ENCODE data around the gene ADGRG1. TPM values are rescaled to one million over a fixed set of nuclear protein-coding genes. Genes with fewer than 3 reads are reported as not detected.
"Not testable (repeated sequence)": the region's sequence is repeated elsewhere in the genome, so short reads cannot be mapped to it uniquely, and the experiment has no call there.

The ADGRG1 gene
- total RNA-seq, 3 donors from 2014 or later (not counting 1 experiment from before 2014, with no cell fraction given): 830 to 949 (median 858) TPM

GRCh38 chr16:57593021-57593420 is 35.4 kb upstream of the ADGRG1 start:
- Histone ChIP-seq H3K4me1 (ENCODE audit: control insufficient read depth, insufficient read depth, low read length) (peaks cover 66% of the 10 kb centered on the region), H3K9me3 (ENCODE audit: control insufficient read depth, insufficient read depth, low read length) (peaks cover 3% of the 10 kb centered on the region), H3K27me3 (ENCODE audit: control insufficient read depth, insufficient read depth, low read length) (no peaks in the 10 kb centered on the region), H3K36me3 (ENCODE audit: control insufficient read depth, insufficient read depth, low read length) (peaks cover 8% of the 10 kb centered on the region), H3K4me3 (ENCODE audit: low read length) (peak overlapping the region; percentile 5), H3K27ac (ENCODE audit: low read length) (peak overlapping the region; percentile 89)
- H3K9me3 Mint-ChIP-seq: peaks cover 2 to 9% of the 10 kb centered on the region in 2 donors
- ATAC-seq (no peak), DNase-seq (no peak)
- 20% methylated on average over 3 of the region's 3 CpGs for WGBS (ENCODE audit: insufficient coverage)
- peaks cover 76 to 84% of the 10 kb centered on the region in 2 donors for H3K4me1 Mint-ChIP-seq
- no peaks in the 10 kb centered on the region for H3K27me3 Mint-ChIP-seq (ENCODE audit: low read depth in 2 of 2)
- peak overlapping the region; percentile 82 for H3K4me3 Mint-ChIP-seq
- intact Hi-C loops (cut with micrococcal nuclease): loop anchor here (2.0 to 5.0 kb wide), 3 partner anchors 16 to 144 kb away; partner anchors contain the start of gene KATNB1
- peaks cover 29% of the 10 kb centered on the region for H3K36me3 Mint-ChIP-seq
- TF ChIP-seq, protein P1, sequence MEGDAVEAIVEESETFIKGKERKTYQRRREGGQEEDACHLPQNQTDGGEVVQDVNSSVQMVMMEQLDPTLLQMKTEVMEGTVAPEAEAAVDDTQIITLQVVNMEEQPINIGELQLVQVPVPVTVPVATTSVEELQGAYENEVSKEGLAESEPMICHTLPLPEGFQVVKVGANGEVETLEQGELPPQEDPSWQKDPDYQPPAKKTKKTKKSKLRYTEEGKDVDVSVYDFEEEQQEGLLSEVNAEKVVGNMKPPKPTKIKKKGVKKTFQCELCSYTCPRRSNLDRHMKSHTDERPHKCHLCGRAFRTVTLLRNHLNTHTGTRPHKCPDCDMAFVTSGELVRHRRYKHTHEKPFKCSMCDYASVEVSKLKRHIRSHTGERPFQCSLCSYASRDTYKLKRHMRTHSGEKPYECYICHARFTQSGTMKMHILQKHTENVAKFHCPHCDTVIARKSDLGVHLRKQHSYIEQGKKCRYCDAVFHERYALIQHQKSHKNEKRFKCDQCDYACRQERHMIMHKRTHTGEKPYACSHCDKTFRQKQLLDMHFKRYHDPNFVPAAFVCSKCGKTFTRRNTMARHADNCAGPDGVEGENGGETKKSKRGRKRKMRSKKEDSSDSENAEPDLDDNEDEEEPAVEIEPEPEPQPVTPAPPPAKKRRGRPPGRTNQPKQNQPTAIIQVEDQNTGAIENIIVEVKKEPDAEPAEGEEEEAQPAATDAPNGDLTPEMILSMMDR (IDR thresholded peaks at IDR 0.05): no peak
- H3K27ac Mint-ChIP-seq: peak overlapping the region; percentile 94 to 97

- Mint-ChIP-seq H3K9me3 (peaks cover 2 to 16% of the 10 kb centered on the region in 2 donors), H3K4me3 (peak overlapping the region; percentile 40), H3K27me3 (ENCODE audit: low read depth in 2 of 2) (no peaks in the 10 kb centered on the region), H3K4me1 (peaks cover 74 to 84% of the 10 kb centered on the region in 2 donors), H3K36me3 (peaks cover 39% of the 10 kb centered on the region), H3K27ac (peak overlapping the region; percentile 94 to 97)
- TF ChIP-seq, protein P1 (IDR thresholded peaks at IDR 0.05): no peak
- Histone ChIP-seq H3K27ac (ENCODE audit: low read length) (no peak overlapping the region), H3K27me3 (ENCODE audit: control insufficient read depth, insufficient read depth, low read length) (no peaks in the 10 kb centered on the region), H3K4me1 (ENCODE audit: control insufficient read depth, insufficient read depth, low read length) (peaks cover 60% of the 10 kb centered on the region), H3K9me3 (ENCODE audit: control insufficient read depth, insufficient read depth, low read length) (peaks cover 3% of the 10 kb centered on the region), H3K36me3 (ENCODE audit: control insufficient read depth, insufficient read depth, low read length) (peaks cover 9% of the 10 kb centered on the region), H3K4me3 (ENCODE audit: low read length) (no peak overlapping the region)
- intact Hi-C loops (cut with micrococcal nuclease): loop anchor here (2.0 to 5.0 kb wide), 3 partner anchors 15 to 143 kb away; partner anchors contain the start of gene KATNB1
- ATAC-seq (no peak), DNase-seq (no peak)
- WGBS (ENCODE audit: insufficient coverage): 100% methylated on average over 1 of the region's 1 CpG
These were observed 34.4 kb upstream of the ADGRG1 start for GRCh38 chr16:57593990-57594389.

DNA sequence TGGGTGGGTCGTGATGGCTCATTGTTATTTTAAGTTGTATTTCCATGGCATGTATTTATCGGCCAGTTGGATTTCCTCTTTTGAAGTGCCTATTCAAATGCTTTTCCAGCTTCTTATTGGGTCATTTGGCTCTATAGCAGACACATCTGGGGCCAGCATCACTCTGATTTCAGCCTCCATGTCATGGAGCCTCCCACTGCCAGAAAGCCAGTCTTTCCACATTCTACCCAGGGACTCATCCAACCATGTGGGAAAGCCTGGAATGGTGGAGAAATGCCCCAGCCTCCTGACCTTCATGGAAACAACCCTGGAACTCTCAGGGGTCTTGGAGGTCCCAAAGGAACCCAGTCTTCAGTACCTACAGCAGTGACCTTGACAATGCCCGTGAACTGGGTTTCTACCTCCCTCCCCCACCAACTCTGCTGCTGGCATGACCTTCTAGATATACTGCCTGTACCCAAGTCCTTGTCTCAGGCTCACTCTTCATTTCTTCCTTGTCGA is 33.8 kb upstream of the ADGRG1 start:
- Mint-ChIP-seq H3K27ac (peak overlapping the region; percentile 94 to 97), H3K4me1 (peaks cover 75 to 84% of the 10 kb centered on the region in 2 donors)

GRCh38 chr16:57596234-57596633 is 32.2 kb upstream of the ADGRG1 start:
- peak overlapping the region in 1 of 2 donors; percentile 94 for H3K27ac Mint-ChIP-seq
- intact Hi-C loops (cut with micrococcal nuclease); ATAC-seq; H3K27me3 Mint-ChIP-seq (ENCODE audit: low read depth in 2 of 2); H3K4me3 ChIP-seq (ENCODE audit: low read length); H3K9me3 ChIP-seq (ENCODE audit: control insufficient read depth, insufficient read depth, low read length); H3K36me3 ChIP-seq (ENCODE audit: control insufficient read depth, insufficient read depth, low read length); DNase-seq; H3K27ac ChIP-seq (ENCODE audit: low read length); H3K27me3 ChIP-seq (ENCODE audit: control insufficient read depth, insufficient read depth, low read length): not testable (repeated sequence)
- H3K4me1 Mint-ChIP-seq: peaks cover 80 to 87% of the 10 kb centered on the region in 2 donors
- H3K4me3 Mint-ChIP-seq: peak overlapping the region; percentile 17
- peaks cover 47% of the 10 kb centered on the region for H3K36me3 Mint-ChIP-seq
- H3K9me3 Mint-ChIP-seq: peaks cover 2 to 18% of the 10 kb centered on the region in 2 donors
- peaks cover 60% of the 10 kb centered on the region for H3K4me1 ChIP-seq (ENCODE audit: control insufficient read depth, insufficient read depth, low read length)
- no CpG with 5 or more reads among the region's 4 CpGs for WGBS (ENCODE audit: insufficient coverage)

More for the DNA sequence above, 33.8 kb upstream of the ADGRG1 start:
- intact Hi-C loops (cut with micrococcal nuclease): loop anchor here (5.0 kb wide), 2 partner anchors 62 to 143 kb away; partner anchors contain the start of gene KATNB1
- Mint-ChIP-seq H3K27me3 (ENCODE audit: low read depth in 2 of 2) (no peaks in the 10 kb centered on the region), H3K4me3 (peak overlapping the region; percentile 64), H3K9me3 (peaks cover 2 to 18% of the 10 kb centered on the region in 2 donors), H3K36me3 (peaks cover 45% of the 10 kb centered on the region)
- Histone ChIP-seq H3K27ac (ENCODE audit: low read length) (no peak overlapping the region), H3K4me1 (ENCODE audit: control insufficient read depth, insufficient read depth, low read length) (peaks cover 60% of the 10 kb centered on the region), H3K27me3 (ENCODE audit: control insufficient read depth, insufficient read depth, low read length) (no peaks in the 10 kb centered on the region), H3K36me3 (ENCODE audit: control insufficient read depth, insufficient read depth, low read length) (peaks cover 9% of the 10 kb centered on the region), H3K9me3 (ENCODE audit: control insufficient read depth, insufficient read depth, low read length) (peaks cover 3% of the 10 kb centered on the region), H3K4me3 (ENCODE audit: low read length) (no peak overlapping the region)
- ATAC-seq: no peak
- DNase-seq: no peak
- TF ChIP-seq, protein P1 (IDR thresholded peaks at IDR 0.05): no peak
- 83% methylated on average over 3 of the region's 4 CpGs for WGBS (ENCODE audit: insufficient coverage)
